HG03175 (cell line): Measurements from ENCODE around the gene GNB1.
"Not testable (repeated sequence)": the region's sequence is repeated elsewhere in the genome, so short reads cannot be mapped to it uniquely, and the experiment has no call there.

Experiments used
- ATAC-seq: cut with Tn5 transposase; IDR thresholded peaks from one replicate; pipeline ENCODE4 v1.9.1; 2021; ENCODE audit warnings: mild to moderate bottlenecking, moderate library complexity; ENCODE audit not compliant: unreplicated experiment

The GNB1 gene

GRCh38 chr1:1890506-1891348, at the start of gene GNB1:
TSS of gene GNB1 (minus strand) at chr1:1891087. CDS start at chr1:1825453, 65,634 bp downstream.
- ATAC-seq = peak; percentile 70

GRCh38 chr1:1940123-1940425, 49.2 kb upstream of the GNB1 start:
- ATAC-seq = no peak

- ATAC-seq = no peak
Observed at GRCh38 chr1:1939296-1940122, 48.6 kb upstream of the GNB1 start.

- ATAC-seq = no peak
Observed at GRCh38 chr1:1938613-1939295, 47.9 kb upstream of the GNB1 start.

- no peak for ATAC-seq
Observed at GRCh38 chr1:1938276-1938573, 47.3 kb upstream of the GNB1 start.

GRCh38 chr1:1937549-1938275, 46.8 kb upstream of the GNB1 start:
- no peak for ATAC-seq

- ATAC-seq = no peak
Observed at GRCh38 chr1:1937061-1937460, 46.2 kb upstream of the GNB1 start.

- not testable (repeated sequence) for ATAC-seq
Observed at GRCh38 chr1:1934848-1935247, 44.0 kb upstream of the GNB1 start.

- ATAC-seq = no peak
Observed at GRCh38 chr1:1929639-1930545, 39.0 kb upstream of the GNB1 start.

- no peak for ATAC-seq
Observed at GRCh38 chr1:1929102-1929638, 38.3 kb upstream of the GNB1 start.

GRCh38 chr1:1928231-1929101, 37.6 kb upstream of the GNB1 start:
- no peak for ATAC-seq

GRCh38 chr1:1927751-1928150, 36.9 kb upstream of the GNB1 start:
- no peak for ATAC-seq

GRCh38 chr1:1926886-1927660, 36.2 kb upstream of the GNB1 start:
- ATAC-seq = no peak

GRCh38 chr1:1926346-1926811, 35.5 kb upstream of the GNB1 start:
- ATAC-seq = no peak

- ATAC-seq = no peak
Observed at GRCh38 chr1:1925437-1926345, 34.8 kb upstream of the GNB1 start.

- no peak for ATAC-seq
Observed at GRCh38 chr1:1924849-1925248, 34.0 kb upstream of the GNB1 start.

GRCh38 chr1:1924386-1924785, 33.5 kb upstream of the GNB1 start:
- no peak for ATAC-seq
